ENCODE data around the gene NET1.
"Not testable (repeated sequence)": the region's sequence is repeated elsewhere in the genome, so short reads cannot be mapped to it uniquely, and the experiment has no call there.

NET1 gene

DNA sequence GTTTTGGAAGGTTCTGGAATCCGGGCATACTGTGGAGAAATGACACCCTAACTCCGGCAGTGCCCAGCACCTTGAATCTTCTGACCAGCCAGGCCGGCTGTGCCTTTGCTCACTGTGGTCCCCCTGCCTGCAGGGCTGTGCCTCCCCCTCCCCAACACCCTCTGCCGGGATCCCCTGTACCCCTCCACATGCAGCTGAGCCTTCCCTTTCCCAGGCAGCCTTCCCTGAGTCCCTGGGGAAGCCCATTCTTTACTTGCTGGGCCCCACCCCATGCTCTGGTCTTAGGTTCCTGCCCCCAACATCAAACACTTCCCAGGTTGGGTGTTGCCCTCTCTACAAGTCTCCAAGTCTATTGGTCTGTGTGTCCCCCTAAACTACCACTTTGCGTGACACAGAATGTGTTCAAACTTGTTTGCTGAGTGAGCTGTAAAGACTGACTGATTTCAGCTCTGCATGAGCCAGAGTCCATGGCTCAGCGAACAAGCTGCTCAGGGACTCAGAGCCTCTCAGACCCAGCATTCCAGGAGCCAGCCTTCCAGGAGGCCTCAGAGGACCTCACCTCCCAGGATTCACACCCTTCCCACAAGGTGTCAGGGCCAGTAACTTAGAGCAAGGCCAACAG lies 55.4 kb downstream of the NET1 start:
- POLR2A ChIA-PET, result no interaction called here
- WGBS (ENCODE audit: insufficient coverage), result 97% methylated on average over 3 of the region's 6 CpGs

DNA sequence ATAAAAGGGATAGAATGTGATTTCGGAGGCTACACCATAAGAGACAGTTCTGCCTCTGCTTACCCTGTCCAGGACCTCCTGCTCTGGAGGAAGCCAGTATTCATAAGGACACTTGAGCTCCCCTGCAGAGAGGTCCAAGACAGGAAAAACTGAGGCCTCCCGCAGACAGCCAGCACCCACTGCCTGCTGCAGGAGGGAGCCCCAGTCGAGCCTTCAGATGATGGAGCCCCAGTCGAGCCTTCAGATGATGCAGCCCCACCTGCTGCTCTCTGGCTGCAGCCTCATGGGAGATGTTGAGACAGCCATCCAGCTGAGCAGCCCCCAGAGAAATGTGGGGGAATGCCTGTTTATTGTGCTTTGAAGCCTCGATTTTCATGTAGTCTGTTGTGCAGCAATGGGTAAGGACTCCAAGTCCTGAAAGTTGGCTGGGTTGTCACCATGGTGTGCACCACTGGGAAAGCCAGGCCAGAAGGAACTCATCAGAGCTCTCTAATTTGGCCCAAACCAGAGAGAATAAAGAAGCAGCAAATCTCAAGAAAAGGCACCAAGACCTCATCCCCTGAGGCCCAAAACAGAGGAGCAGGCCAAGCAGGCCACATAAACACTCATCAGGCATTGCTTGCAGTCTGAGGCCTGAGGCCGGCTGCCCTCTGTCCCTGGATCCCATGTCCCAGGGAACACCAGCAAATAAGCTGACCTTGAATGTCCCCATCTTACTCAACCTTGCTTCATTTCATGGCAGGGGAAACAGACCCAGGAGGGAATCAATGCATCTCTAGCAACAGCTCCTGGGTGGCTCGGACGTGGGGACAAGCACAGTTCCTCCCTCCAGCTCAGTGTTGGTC lies 56.1 kb downstream of the NET1 start:
- no peaks in the 10 kb centered on the region for H3K36me3 ChIP-seq (ENCODE audit: control insufficient read depth in 4 of 4, insufficient read depth in 4 of 4, low read length in 3 of 4)
- no peak for DNase-seq
- POLR2A ChIA-PET, result no interaction called here
- CTCF ChIA-PET, result interaction anchor here (1.3 to 2.0 kb wide), 3 partner anchors 22 to 154 kb away, joined by 3 to 6 read pairs (median 4); no protein-coding TSS in a partner anchor
- peaks cover 0 to 7% (median 4%) of the 10 kb centered on the region in 4 experiments for H3K4me1 ChIP-seq (ENCODE audit: control extremely low read depth in 1 of 4, control insufficient read depth in 4 of 4, insufficient read depth in 4 of 4, low read length in 3 of 4)
- H3K9me3 ChIP-seq (ENCODE audit: control extremely low read depth in 1 of 5, control insufficient read depth in 4 of 5, insufficient read depth in 2 of 5, low read depth in 1 of 5, low read length in 4 of 5), result peaks cover 0 to 7% (median 2%) of the 10 kb centered on the region in 5 experiments
- H3K27me3 ChIP-seq (replicated peaks in 2 of 5; ENCODE audit: control insufficient read depth in 4 of 5, insufficient read depth in 5 of 5, low read length in 4 of 5), result no peaks in the 10 kb centered on the region
- 96% methylated on average over 5 of the region's 8 CpGs for WGBS (ENCODE audit: insufficient coverage)
- H3K27ac ChIP-seq (ENCODE audit: insufficient read depth in 1 of 2, low read depth in 1 of 2, low read length in 2 of 2, poor library complexity in 1 of 2, severe bottlenecking in 2 of 2), result no peak overlapping the region
- H3K4me3 ChIP-seq (ENCODE audit: control insufficient read depth in 1 of 7, extremely low read depth in 1 of 7, insufficient read depth in 4 of 7, low read depth in 2 of 7, low read length in 6 of 7), result no peak overlapping the region

More for the DNA sequence above, 55.4 kb downstream of the NET1 start:
- CTCF ChIA-PET, result interaction anchor here (1.0 to 2.0 kb wide), 6 partner anchors 10 to 155 kb away, joined by 3 to 6 read pairs (median 4); no protein-coding TSS in a partner anchor
- no peaks in the 10 kb centered on the region for H3K27me3 ChIP-seq (replicated peaks in 2 of 5; ENCODE audit: control insufficient read depth in 4 of 5, insufficient read depth in 5 of 5, low read length in 4 of 5)
- no peak for DNase-seq
- H3K36me3 ChIP-seq (ENCODE audit: control insufficient read depth in 4 of 4, insufficient read depth in 4 of 4, low read length in 3 of 4), result no peaks in the 10 kb centered on the region
- H3K9me3 ChIP-seq (ENCODE audit: control extremely low read depth in 1 of 5, control insufficient read depth in 4 of 5, insufficient read depth in 2 of 5, low read depth in 1 of 5, low read length in 4 of 5), result peaks cover 0 to 7% (median 2%) of the 10 kb centered on the region in 5 experiments
- peaks cover 0 to 7% (median 4%) of the 10 kb centered on the region in 4 experiments for H3K4me1 ChIP-seq (ENCODE audit: control extremely low read depth in 1 of 4, control insufficient read depth in 4 of 4, insufficient read depth in 4 of 4, low read length in 3 of 4)
- H3K27ac ChIP-seq (ENCODE audit: insufficient read depth in 1 of 2, low read depth in 1 of 2, low read length in 2 of 2, poor library complexity in 1 of 2, severe bottlenecking in 2 of 2), result no peak overlapping the region
- no peak overlapping the region for H3K4me3 ChIP-seq (ENCODE audit: control insufficient read depth in 1 of 7, extremely low read depth in 1 of 7, insufficient read depth in 4 of 7, low read depth in 2 of 7, low read length in 6 of 7)

DNA sequence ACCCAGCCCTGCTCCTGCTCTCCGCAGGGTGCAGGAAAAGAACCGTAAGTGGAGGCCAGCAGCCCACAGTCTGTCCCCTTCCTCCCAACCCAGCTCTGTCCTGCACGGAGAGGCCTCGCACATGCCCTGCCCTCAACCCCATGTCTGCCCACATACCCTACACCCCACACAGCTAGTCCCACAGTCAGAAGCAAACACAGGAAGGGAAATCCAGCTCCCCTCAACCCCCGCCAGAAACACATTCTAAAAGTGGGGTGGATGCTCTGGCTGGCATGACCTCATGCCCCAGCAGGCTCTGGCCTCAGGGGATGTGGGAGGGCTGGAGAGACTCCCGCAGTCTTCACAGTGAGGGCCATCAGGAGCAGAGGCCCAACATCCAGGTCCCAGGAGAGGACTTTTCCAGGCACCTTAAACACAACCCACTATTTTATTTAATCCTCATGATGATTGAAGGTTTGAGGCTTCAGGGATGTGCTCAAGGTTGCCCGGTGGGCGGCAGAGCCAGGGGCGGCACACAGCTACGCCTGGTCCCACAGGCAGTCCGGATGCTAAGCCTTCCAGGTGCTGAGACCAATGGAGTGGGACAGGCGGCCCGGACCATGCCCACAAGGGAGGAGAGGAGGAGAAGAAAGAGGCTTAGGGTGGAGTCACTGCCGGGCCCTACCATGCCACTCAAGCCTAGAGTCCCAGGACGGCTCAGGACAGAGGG lies 57.1 kb downstream of the NET1 start:
- 89% methylated on average over 10 of the region's 15 CpGs for WGBS (ENCODE audit: insufficient coverage)
- Histone ChIP-seq H3K4me1 (ENCODE audit: control extremely low read depth in 1 of 4, control insufficient read depth in 4 of 4, insufficient read depth in 4 of 4, low read length in 3 of 4) (peaks cover 0 to 7% (median 4%) of the 10 kb centered on the region in 4 experiments), H3K27me3 (replicated peaks in 2 of 5; ENCODE audit: control insufficient read depth in 4 of 5, insufficient read depth in 5 of 5, low read length in 4 of 5) (no peaks in the 10 kb centered on the region), H3K27ac (ENCODE audit: insufficient read depth in 1 of 2, low read depth in 1 of 2, low read length in 2 of 2, poor library complexity in 1 of 2, severe bottlenecking in 2 of 2) (no peak overlapping the region), H3K9me3 (ENCODE audit: control extremely low read depth in 1 of 5, control insufficient read depth in 4 of 5, insufficient read depth in 2 of 5, low read depth in 1 of 5, low read length in 4 of 5) (peaks cover 0 to 7% (median 2%) of the 10 kb centered on the region in 5 experiments), H3K36me3 (ENCODE audit: control insufficient read depth in 4 of 4, insufficient read depth in 4 of 4, low read length in 3 of 4) (no peaks in the 10 kb centered on the region), H3K4me3 (ENCODE audit: control insufficient read depth in 1 of 7, extremely low read depth in 1 of 7, insufficient read depth in 4 of 7, low read depth in 2 of 7, low read length in 6 of 7) (no peak overlapping the region)
- ChIA-PET POLR2A (no interaction called here), CTCF (no interaction called here)
- no peak for DNase-seq

GRCh38 chr10:5470062-5470751 lies 57.9 kb downstream of the NET1 start:
- Histone ChIP-seq H3K9me3 (ENCODE audit: control extremely low read depth in 1 of 5, control insufficient read depth in 4 of 5, insufficient read depth in 2 of 5, low read depth in 1 of 5, low read length in 4 of 5) (peaks cover 0 to 7% (median 2%) of the 10 kb centered on the region in 5 experiments), H3K27ac (ENCODE audit: insufficient read depth in 1 of 2, low read depth in 1 of 2, low read length in 2 of 2, poor library complexity in 1 of 2, severe bottlenecking in 2 of 2) (no peak overlapping the region), H3K27me3 (replicated peaks in 2 of 5; ENCODE audit: control insufficient read depth in 4 of 5, insufficient read depth in 5 of 5, low read length in 4 of 5) (no peaks in the 10 kb centered on the region), H3K36me3 (ENCODE audit: control insufficient read depth in 4 of 4, insufficient read depth in 4 of 4, low read length in 3 of 4) (no peaks in the 10 kb centered on the region), H3K4me3 (ENCODE audit: control insufficient read depth in 1 of 7, extremely low read depth in 1 of 7, insufficient read depth in 4 of 7, low read depth in 2 of 7, low read length in 6 of 7) (no peak overlapping the region), H3K4me1 (ENCODE audit: control extremely low read depth in 1 of 4, control insufficient read depth in 4 of 4, insufficient read depth in 4 of 4, low read length in 3 of 4) (peaks cover 0 to 7% (median 4%) of the 10 kb centered on the region in 4 experiments)
- POLR2A ChIA-PET, result no interaction called here
- CTCF ChIA-PET, result no interaction called here
- WGBS (ENCODE audit: insufficient coverage), result 99% methylated on average over 8 of the region's 15 CpGs
- DNase-seq, result no peak

DNA sequence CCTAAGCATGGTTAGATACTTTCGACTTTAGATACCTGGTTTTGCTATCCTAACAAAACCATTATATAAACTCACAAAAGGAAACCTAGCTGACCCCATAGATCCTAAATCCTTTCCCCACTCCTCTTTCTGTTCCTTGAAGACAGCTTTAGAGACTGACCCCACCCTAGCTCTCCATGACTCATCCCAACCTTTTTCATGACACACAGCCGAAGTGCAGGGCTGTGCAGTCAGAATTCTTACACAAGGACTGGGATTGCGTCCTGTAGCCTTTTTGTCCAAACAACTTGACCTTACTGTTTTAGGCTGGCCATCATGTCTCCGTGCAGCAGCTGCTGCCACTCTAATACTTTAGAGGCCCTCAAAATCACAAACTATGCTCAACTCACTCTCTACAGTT lies 62.3 kb downstream of the NET1 start:
- H3K27ac ChIP-seq (ENCODE audit: insufficient read depth in 1 of 2, low read depth in 1 of 2, low read length in 2 of 2, poor library complexity in 1 of 2, severe bottlenecking in 2 of 2); H3K27me3 ChIP-seq (replicated peaks in 2 of 5; ENCODE audit: control insufficient read depth in 4 of 5, insufficient read depth in 5 of 5, low read length in 4 of 5); H3K9me3 ChIP-seq (ENCODE audit: control extremely low read depth in 1 of 5, control insufficient read depth in 4 of 5, insufficient read depth in 2 of 5, low read depth in 1 of 5, low read length in 4 of 5); H3K36me3 ChIP-seq (ENCODE audit: control insufficient read depth in 4 of 4, insufficient read depth in 4 of 4, low read length in 3 of 4); DNase-seq; H3K4me3 ChIP-seq (ENCODE audit: control insufficient read depth in 1 of 7, extremely low read depth in 1 of 7, insufficient read depth in 4 of 7, low read depth in 2 of 7, low read length in 6 of 7); POLR2A ChIA-PET: not testable (repeated sequence)
- WGBS (ENCODE audit: insufficient coverage), result 96% methylated on average over 4 of the region's 4 CpGs
- CTCF ChIA-PET, result interaction anchor here (1.1 kb wide), 1 partner anchor 148 kb away, joined by 3 read pairs; no protein-coding TSS in a partner anchor
- peaks cover 0 to 22% (median 14%) of the 10 kb centered on the region in 4 experiments for H3K4me1 ChIP-seq (ENCODE audit: control extremely low read depth in 1 of 4, control insufficient read depth in 4 of 4, insufficient read depth in 4 of 4, low read length in 3 of 4)

DNA sequence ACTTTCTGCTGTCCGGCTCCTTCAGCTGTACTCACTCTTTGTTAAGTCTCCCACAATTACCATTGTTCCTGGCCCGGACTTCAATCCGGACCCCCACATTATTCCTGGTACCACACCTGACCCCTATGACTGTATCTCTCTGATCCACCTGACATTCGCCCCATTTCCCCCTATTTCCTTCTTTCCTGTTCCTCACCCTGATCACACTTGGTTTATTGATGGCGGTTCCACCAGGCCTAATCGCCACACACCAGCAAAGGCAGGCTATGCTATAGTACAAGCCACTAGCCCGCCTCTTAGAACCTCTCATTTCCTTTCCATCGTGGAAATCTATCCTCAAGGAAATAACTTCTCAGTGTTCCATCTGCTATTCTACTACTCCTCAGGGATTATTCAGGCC lies 62.7 kb downstream of the NET1 start:
- POLR2A ChIA-PET; H3K9me3 ChIP-seq (ENCODE audit: control extremely low read depth in 1 of 5, control insufficient read depth in 4 of 5, insufficient read depth in 2 of 5, low read depth in 1 of 5, low read length in 4 of 5); H3K4me3 ChIP-seq (ENCODE audit: control insufficient read depth in 1 of 7, extremely low read depth in 1 of 7, insufficient read depth in 4 of 7, low read depth in 2 of 7, low read length in 6 of 7); H3K36me3 ChIP-seq (ENCODE audit: control insufficient read depth in 4 of 4, insufficient read depth in 4 of 4, low read length in 3 of 4); H3K27ac ChIP-seq (ENCODE audit: insufficient read depth in 1 of 2, low read depth in 1 of 2, low read length in 2 of 2, poor library complexity in 1 of 2, severe bottlenecking in 2 of 2); H3K27me3 ChIP-seq (replicated peaks in 2 of 5; ENCODE audit: control insufficient read depth in 4 of 5, insufficient read depth in 5 of 5, low read length in 4 of 5); DNase-seq: not testable (repeated sequence)
- 72% methylated on average over 3 of the region's 8 CpGs for WGBS (ENCODE audit: insufficient coverage)
- CTCF ChIA-PET, result interaction anchor here (1.1 kb wide), 1 partner anchor 148 kb away, joined by 3 read pairs; no protein-coding TSS in a partner anchor
- peaks cover 0 to 27% (median 17%) of the 10 kb centered on the region in 4 experiments for H3K4me1 ChIP-seq (ENCODE audit: control extremely low read depth in 1 of 4, control insufficient read depth in 4 of 4, insufficient read depth in 4 of 4, low read length in 3 of 4)
